ENCODE results near the gene CDON.

CDON gene

GRCh38 chr11:125942771-125943428 lies 119.8 kb downstream of the CDON start:
- H3K4me3 ChIP-seq (IDR thresholded peaks at IDR 0.05; ENCODE audit: insufficient read depth, low read depth, low read length) = no peak overlapping the region
- no peaks in the 10 kb centered on the region for H3K79me2 ChIP-seq (ENCODE audit: insufficient read depth, low read depth)
- no peaks in the 10 kb centered on the region for H3K36me3 ChIP-seq (ENCODE audit: insufficient read depth)
- H3K27me3 ChIP-seq (ENCODE audit: insufficient read depth, low read depth) = no peaks in the 10 kb centered on the region
- no peak overlapping the region for H3K4me2 ChIP-seq
- H3K4me1 ChIP-seq (ENCODE audit: low read depth, poor library complexity, severe bottlenecking) = peaks cover 5% of the 10 kb centered on the region
- H2AFZ ChIP-seq (ENCODE audit: low read depth) = no peak overlapping the region; the same call in 1 of the 2 replicates
- no peak overlapping the region for H3K27ac ChIP-seq
- no peaks in the 10 kb centered on the region for H4K20me1 ChIP-seq (ENCODE audit: insufficient read depth)
- H3K9ac ChIP-seq = no peak overlapping the region
- TF ChIP-seq CTCF (conservative IDR thresholded peaks at IDR 0.05; ENCODE audit: low read depth, low read length) = no peak

- no peak overlapping the region for H3K27ac ChIP-seq
These were observed 120.8 kb downstream of the CDON start for GRCh38 chr11:125941619-125942611.

GRCh38 chr11:125941267-125941618 lies 121.4 kb downstream of the CDON start:
- no peaks in the 10 kb centered on the region for H3K27me3 ChIP-seq (ENCODE audit: insufficient read depth, low read depth)
- TF ChIP-seq CTCF (conservative IDR thresholded peaks at IDR 0.05; ENCODE audit: low read depth, low read length) = no peak
- no peak overlapping the region for H3K27ac ChIP-seq
- H4K20me1 ChIP-seq (ENCODE audit: insufficient read depth) = no peaks in the 10 kb centered on the region
- H3K9ac ChIP-seq = no peak overlapping the region
- H3K36me3 ChIP-seq (ENCODE audit: insufficient read depth) = no peaks in the 10 kb centered on the region
- no peak overlapping the region for H3K4me2 ChIP-seq
- peak overlapping the region; percentile 48; the same call in 1 of the 2 replicates for H2AFZ ChIP-seq (ENCODE audit: low read depth)
- H3K4me3 ChIP-seq (IDR thresholded peaks at IDR 0.05; ENCODE audit: insufficient read depth, low read depth, low read length) = no peak overlapping the region
- H3K79me2 ChIP-seq (ENCODE audit: insufficient read depth, low read depth) = no peaks in the 10 kb centered on the region
- H3K4me1 ChIP-seq (ENCODE audit: low read depth, poor library complexity, severe bottlenecking) = peaks cover 5% of the 10 kb centered on the region

More at GRCh38 chr11:125941619-125942611, 120.8 kb downstream of the CDON start:
- no peaks in the 10 kb centered on the region for H4K20me1 ChIP-seq (ENCODE audit: insufficient read depth)
- no peaks in the 10 kb centered on the region for H3K36me3 ChIP-seq (ENCODE audit: insufficient read depth)
- no peak overlapping the region for H3K4me3 ChIP-seq (IDR thresholded peaks at IDR 0.05; ENCODE audit: insufficient read depth, low read depth, low read length)
- H3K9ac ChIP-seq = no peak overlapping the region
- H3K79me2 ChIP-seq (ENCODE audit: insufficient read depth, low read depth) = no peaks in the 10 kb centered on the region
- no peak overlapping the region for H3K4me2 ChIP-seq
- peaks cover 5% of the 10 kb centered on the region for H3K4me1 ChIP-seq (ENCODE audit: low read depth, poor library complexity, severe bottlenecking)
- H3K27me3 ChIP-seq (ENCODE audit: insufficient read depth, low read depth) = no peaks in the 10 kb centered on the region
- TF ChIP-seq CTCF (conservative IDR thresholded peaks at IDR 0.05; ENCODE audit: low read depth, low read length) = peak; percentile 66
- H2AFZ ChIP-seq (ENCODE audit: low read depth) = peak overlapping the region; percentile 48

- Histone ChIP-seq H3K27me3 (ENCODE audit: insufficient read depth, low read depth) (no peaks in the 10 kb centered on the region), H3K79me2 (ENCODE audit: insufficient read depth, low read depth) (no peaks in the 10 kb centered on the region), H3K9ac (no peak overlapping the region), H3K36me3 (ENCODE audit: insufficient read depth) (no peaks in the 10 kb centered on the region), H4K20me1 (ENCODE audit: insufficient read depth) (no peaks in the 10 kb centered on the region), H3K4me1 (ENCODE audit: low read depth, poor library complexity, severe bottlenecking) (peaks cover 5% of the 10 kb centered on the region), H3K4me2 (no peak overlapping the region), H2AFZ (ENCODE audit: low read depth) (no peak overlapping the region), H3K4me3 (IDR thresholded peaks at IDR 0.05; ENCODE audit: insufficient read depth, low read depth, low read length) (no peak overlapping the region), H3K27ac (no peak overlapping the region)
- no peak for TF ChIP-seq CTCF (conservative IDR thresholded peaks at IDR 0.05; ENCODE audit: low read depth, low read length)
These were observed 122.5 kb downstream of the CDON start for GRCh38 chr11:125940145-125940544.
